HG03575 (cell line): Measurements from ENCODE around the gene MBP.
A peak's percentile ranks its signal among the peaks of the same experiment; 100 is the strongest.

Experiments
- ATAC-seq: cut with Tn5 transposase; IDR thresholded peaks from one replicate; pipeline ENCODE4 v1.9.1; 2021; ENCODE audit not compliant: unreplicated experiment, insufficient number of reproducible peaks, low FRiP score; ENCODE audit errors: extremely low read depth

The MBP gene

DNA sequence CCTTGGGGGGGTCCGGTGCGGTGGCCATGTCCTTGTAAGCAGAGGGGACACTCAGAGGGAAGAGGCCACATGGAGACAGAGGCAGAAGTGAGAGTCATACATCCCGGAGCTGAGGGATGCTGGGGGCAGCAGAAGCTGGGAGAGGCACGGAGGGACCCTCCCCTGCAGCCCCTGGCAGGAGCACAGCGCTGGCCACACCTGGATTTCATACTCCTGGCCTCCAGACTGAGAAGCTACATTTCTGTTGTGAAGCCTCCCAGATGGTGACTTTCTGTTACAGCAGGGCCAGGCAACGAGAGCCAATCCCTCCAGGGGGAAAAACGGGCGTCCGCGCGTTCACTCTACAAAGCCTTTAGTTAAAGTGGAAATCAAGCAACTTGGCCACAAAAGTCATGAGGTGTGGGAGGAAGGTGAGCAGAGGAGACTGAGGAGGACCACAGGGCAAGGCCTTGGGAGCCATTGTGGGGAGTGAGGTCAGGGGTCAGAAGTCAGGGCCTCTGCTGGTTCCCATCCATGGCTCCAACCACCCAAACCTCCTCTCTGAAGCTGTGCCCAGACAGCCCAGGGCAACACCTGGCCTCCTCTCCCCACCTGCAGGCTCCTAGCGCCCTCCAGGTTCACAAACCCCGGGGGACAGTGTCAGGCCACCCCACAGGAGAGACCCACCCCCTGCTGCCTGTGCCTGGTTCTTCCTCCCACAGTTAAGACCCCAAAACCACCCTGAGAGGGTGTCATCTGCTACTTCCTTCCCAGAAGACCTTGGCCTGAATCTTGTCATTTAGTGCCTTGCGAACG is 4.5 kb upstream of the MBP start:
- no peak for ATAC-seq

DNA sequence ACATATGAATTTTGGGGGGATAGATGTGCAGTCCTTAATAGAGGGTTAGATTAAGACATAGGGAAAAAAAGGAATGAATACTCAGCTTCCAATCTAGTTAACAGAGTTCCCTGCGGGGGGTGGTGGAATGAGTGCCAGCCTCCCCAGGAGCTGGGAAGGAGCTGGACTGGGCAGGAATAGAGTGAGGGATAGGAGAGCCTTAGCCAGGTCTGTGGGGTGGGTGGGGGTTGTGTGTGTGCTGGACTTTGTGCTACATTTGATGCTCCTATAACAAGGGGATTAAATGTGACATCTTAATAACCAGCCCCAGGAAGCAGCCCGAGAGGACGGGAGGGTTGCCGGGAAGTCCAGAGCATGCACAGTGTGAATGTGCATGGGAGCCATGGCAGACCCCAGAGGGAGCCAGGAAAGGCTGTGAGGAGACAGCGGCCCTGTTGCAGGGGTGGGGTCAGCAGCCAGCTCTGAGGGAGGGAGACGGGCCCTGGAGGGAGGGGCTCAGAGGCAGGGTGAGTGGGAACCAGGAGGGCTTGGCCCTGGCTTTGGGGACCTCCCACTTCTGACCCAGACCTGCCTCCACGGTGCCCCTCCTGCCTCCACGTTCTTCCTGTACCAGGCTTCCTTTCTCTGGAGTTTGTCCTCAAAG is 3.6 kb upstream of the MBP start:
- ATAC-seq: no peak

DNA sequence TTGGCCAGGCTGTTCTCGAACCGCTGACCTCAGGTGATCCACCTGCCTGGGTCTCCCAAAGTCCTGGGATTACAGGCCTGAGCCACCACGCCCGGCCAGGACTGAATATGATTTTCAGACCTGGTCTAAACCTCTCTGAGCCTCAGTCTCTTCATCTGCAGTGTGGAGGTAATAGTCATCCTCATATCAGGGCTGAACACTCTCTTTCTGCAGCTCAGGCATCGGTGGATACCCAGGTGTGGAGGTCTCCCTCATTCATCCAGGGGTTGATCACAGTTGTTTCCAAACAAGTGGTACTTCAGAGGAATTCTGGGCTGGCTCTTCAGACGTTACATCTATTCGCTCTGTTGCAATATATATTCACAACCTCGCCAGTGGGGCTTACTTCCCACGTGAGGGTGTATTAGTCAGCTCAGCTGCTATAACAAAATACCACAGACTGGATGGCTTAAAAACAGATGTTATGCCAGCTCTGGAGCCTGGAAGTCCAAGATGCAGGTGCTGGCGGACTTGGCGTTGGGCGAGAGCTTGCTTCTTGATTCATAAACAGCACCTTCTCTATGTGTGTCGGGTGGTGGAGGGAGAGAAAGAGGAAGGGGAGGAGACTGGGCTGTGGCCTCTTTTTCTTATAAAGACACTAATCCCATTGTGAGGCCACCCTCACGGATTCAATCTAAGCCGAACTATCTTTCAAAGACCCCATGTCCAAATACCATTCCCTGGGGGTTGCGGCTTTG is 2.9 kb upstream of the MBP start:
- no peak for ATAC-seq

DNA sequence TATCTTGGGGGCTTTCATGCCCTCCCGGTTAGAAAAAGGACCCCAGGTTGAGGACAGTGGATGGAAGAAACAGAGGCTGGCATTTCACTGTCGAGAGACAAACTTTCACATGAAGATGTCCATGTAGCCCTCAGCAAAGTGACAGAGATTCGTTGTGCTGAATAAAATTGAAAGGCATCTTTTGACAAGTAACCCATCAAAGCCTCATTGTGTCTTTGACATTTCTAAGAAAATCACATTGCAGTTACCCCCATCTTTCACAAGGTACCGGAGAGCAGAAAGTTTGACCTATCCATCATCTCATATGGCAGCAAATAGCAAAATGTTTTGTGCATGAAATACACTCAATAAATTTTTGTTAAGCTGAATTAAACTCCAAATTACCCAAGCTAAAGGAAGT is 2.0 kb upstream of the MBP start:
- no peak for ATAC-seq

DNA sequence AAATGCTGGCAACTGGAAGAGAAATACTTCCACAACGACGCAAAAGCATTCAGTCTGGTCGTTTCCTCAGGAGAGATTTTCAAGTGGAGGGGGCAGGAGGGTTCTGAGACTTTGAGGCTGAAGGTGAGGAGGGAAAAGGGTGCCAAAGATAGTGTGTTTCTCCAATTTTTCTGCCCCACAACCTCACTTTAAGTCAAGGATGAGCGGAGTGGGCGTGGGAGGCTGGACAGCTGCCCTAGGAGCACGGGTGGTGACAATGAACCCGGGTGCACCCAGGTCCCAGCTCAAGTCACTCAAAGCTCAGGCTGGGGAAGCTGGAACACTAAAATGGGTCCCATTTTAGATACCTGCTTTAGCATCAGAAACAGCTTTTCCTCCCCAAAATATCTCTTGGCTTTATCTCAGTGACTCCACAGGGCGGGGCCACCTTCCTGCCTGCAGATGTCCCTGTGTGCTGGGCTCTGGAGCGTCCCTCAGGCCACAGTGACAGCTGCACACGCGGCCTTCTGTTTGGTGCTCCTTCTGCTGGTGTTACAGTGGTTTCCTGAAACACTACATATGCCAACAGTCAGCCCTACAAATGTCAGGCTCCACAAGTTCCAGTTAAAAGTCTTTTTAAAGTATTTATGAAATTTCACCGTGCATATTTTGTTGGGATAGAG is 1.4 kb upstream of the MBP start:
- ATAC-seq: no peak

DNA sequence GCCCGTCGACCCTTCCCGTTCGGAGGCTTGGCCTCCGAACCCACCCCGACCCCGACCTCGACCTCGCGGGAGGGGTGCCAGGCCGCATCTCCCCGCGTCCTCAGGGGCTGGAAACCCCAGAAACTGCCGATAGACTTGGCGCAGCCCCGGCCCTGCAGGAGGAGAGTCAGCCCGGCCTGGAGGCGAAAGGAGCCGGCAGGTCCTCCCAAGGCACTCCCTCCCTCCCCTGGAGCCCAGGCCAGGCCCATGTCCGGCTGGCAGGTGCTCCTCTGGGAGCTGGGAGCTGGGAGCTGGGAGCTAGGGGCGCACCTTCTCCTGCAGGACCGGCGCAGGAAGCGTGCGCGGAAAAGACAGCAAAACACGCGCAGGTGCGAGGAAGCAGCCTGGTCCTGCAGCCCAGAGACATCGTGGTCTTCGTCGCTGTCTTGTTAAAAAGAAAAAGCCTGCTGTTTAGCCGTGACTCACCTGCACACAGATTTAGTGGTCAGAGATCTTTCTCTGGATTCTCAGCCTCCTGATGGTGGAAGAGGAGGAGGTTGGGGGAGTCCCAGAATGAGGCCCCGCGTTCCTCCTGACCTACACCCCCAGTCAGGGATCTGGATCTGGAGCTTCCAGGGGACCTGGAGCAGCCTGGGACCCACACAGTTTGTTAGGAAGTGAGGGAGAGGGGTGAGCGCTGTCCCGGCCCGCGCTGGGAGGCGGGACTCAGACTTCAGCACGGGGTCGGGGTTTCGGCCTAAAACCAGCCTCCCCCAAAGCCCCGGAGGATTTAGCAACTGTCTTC is 660 bp upstream of the MBP start:
- ATAC-seq: no peak

DNA sequence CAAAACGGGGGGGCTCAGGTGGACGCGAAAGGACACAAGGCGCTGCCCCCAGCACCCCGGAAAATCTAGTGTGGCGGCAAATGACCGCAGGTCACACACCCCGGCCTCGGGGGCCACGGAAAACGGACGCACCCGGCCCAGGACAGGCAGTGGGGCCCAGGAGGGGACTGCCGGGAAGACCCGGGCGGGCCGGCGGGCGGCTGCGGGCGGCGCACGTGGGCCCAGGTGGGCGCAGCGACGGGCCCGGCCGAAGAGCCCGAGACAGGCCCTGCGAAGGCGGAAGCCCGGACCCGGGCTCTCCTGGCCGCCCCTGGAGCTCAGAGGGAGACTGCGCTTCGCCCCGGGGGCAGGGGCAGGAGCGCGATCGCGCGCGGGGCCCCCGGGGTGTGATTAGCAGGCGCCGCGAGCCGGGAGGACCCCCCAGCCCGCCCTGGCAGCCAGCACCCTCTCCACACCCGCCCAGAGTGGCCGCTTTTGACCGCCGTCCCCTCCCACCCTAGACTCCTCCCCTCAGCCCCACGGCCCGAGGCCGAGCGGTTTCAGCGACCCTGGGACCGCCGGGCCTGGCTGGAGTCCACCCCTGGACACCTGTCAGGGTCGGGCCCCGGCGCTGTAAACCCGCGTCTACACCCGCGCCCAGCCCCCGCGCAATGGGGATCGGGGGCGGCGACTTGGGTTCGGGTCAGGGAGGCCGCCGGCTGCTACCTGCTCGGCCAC is 773 bp downstream of the MBP start:
- no peak for ATAC-seq

DNA sequence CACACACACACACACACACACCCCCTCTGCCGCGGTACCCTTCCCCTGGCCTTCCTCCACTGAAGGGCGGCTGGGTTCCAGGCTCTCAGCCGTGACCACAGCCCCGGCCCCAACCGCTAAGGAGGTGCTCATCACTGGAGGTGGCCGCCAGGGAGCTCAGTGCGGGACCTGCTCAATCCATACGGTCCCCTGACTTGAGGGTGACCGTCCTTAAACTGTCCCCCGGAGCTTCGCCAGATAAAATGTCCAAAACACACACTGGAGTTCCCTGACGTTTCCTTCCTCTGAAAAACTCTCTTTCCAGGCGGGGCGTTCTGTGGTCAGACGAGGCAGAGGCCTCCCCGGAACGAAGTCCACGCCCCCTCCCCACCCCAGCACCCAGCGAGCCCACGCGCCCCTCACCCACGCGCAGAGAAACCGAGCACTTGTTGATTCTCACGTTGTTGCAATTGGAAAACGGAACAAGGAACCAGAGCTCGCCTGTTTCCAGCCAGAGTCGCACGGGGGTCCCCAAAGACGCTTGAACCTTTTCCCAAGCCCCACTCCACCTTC is 1.4 kb downstream of the MBP start:
- ATAC-seq: no peak

DNA sequence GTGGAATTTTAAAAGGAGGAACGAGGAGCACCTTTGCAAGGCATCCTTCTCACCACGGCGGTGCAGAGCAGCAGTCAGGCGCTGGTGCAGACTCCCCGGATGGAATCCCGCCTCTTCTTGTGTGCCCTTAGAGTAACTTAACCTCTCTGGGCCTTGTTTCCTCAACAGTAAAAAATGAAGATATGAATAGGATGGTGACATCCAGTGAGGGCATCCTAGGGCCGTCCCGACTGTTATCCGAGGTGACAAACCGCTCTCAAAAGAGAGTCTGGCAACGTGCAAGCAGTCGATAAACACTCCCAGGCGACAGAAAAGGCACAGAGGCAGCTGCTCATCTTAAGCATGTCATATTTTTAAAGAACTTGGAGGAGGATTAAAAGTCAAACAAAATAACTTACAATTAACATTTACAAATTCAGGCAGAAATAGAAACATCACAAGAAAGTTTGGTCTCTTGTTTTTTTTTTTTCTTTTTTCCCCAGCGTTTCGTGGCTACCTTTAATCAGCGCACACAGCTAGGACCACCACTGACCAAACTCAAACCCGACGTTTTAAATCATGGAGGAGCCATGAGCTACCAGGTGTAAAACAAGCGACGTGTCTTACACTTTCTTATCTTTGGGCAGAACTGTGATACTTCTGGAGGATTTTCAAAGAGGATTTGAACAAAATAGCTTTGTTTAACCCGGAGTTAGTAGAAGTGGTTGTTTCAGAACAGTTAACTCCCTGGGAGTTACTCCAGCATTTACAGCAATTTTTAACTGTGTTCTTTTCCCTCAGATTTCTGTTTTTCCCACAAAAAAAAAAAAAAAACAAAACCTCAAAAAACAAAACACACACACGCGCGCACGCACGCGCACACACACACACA is 2.1 kb downstream of the MBP start:
- ATAC-seq: no peak

DNA sequence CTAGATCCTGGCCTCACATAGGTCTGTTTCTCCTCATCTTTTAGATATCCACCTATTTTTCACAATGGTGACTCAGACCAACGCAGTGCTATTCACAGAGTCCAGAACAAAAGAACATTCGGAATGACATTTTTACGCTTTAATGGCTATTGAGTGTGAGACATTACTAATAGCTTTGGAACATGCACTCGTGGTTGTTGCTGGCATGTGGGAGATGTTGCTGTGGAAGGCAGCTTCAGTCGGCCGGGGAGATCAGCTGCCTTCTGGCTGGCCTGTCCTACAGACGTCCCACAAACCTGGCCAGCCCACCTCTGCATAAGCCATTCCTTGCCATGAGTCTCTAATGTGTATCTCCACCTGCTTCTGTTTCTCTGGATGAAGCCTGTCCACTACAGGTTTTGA is 3.4 kb downstream of the MBP start:
- ATAC-seq: no peak

DNA sequence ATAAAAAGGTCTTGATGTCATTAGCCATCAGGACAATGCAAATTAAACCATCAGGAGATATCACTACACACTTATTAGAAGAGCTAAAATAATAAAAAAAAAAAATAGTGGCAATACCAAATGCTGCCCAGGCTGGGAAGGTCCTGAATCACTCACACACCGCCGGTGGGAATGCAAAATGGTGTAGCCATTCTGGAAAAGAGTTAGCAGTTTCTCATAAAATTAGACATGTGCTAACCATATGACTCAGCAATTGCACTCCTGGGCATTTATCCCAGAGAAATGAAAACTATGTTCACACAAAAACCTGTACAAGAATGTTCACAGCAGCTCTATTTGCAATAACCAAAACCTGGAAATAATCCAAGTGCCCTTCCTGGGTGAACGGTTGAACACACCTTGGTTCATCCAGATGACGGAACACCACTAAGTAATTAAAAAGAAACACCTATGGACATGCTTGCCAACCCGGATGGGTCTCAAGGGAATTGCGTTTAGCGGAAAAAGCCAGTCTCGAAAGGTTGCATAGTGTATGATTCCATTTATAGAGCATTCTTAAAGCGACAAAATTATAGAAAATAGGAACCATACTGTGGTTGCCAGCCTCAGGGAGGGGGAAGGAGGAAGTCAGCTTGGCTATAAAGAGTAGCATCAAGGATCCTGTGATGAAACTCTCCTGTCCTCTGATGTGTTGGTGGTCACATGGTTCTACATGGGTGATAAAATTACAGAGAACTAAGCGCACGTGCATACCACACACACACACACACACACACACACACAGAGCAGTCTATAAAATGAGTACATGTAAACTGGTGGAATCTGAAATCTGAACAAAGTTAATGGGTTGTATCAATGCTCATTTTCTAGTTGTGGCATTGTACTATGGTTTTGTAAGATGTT is 4.6 kb downstream of the MBP start:
- ATAC-seq: peak; percentile 24

DNA sequence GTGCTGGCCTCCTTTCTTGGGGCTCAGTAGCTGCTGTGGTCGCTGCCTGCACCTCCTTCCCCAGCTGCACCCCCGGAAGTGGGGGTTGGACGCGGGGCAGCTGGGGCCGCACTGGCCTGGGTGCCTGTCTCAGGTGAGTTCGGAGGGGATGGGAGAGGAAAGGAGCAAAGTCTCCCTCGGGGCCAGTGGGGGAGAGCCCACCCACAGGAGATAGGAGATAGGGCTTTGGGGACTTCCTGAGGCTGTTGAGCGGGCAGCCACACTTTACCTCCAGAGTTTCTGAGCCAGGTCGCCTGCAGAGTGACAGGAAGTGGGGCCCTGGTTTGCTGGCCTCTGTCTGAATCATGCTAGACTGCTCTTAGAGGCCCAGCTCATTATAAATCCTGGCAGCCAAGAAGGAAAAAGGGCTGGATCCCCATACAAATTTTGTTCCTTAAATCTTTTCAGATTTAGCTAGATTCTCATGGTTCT is 8.1 kb downstream of the MBP start:
- no peak for ATAC-seq

DNA sequence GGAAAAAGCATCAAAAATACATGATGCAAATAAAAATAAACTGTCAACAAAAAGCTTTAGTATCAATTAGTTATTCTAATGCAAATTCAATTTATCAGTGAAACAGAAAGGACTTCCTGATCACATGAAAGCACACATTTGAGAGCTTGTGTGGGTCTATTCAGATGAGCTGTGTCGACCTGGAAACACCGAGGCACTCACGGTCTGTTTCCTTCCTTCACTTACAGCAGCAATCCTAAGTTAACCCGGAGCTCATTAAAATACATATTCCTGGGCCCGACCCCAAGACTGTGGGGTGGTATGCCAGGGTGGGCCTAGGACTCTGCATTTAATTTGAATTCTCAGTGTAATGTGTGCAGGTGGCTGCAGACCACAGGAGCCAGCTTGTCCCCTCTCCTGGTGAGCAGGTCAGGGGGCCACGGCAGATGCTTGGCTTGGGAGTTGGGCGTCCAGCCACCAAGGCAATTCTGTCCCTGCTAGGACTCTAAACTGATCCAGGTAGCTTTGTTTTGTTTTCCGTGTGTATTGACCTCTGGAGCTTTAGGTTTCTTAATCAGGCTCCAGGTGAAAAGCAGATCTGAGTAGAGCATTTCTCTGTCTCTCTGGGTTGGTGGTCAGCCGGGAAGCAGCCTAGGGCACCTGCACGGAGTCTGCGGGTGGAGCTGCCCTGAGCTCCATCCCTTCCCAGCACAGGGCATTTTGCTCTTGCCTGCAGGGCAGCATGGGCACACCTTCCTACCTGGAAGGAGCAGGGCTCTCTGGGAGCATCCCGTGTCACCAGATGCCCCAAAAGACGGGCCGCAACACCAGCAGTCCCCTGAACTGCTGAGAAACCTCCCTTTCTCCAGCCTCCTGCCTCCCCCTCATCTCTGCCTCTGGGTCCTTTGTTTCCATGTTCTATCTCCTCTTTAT is 9.0 kb downstream of the MBP start:
- ATAC-seq: no peak

DNA sequence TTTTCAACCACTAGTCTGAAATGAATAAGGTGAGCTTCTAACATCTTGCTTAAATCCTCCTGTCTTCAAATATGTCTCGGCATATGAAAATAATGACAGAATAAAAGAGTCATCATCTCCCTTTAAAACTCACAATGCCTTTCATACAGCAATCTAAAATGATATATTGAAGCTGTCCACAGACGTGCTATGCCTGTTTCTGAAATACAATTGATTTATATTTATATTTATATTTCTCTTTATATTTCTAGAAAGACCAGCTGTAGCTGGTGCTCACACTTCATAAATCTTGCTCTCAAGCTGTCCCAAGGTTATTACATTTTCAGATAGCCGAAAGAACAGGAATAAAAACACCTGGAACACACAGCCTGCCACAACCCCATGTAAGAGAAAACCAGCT is 11.1 kb downstream of the MBP start:
- no peak for ATAC-seq

DNA sequence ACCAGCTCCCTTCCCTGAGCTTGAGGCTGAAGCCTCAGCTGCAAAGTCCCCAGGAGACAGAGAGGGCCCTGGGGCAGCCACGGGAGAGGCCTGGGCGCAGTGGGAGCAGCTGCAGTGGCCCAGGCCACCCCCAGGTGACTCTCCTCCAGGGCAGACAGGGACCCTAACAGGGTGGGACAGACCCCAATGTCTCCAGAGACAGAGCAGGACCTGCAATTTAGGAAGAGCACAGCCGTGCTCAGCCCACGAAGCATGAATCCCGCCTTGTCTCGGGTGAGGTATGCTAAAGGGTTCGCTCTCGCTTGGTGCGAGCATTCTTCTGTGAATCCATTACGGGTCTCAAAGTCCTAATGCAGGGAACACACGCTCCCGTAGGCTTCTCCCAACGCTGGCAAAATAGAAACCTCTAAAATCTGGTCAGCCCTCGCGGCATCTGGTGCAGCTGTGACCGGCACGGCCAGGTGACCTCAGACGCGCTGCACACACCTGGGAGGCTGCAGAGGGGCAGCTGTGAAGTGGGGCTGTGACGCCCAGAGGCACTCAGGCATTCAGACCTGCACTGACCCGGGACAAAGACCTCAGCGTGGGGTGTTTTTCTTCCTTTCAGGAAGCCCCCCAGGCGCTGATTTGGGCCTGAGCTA is 12.6 kb downstream of the MBP start:
- no peak for ATAC-seq
